WERI-Rb-1 (cell line): ENCODE data around the gene MUC2.
A peak's percentile ranks its signal among the peaks of the same experiment; 100 is the strongest.
"Not testable (repeated sequence)": the region's sequence is repeated elsewhere in the genome, so short reads cannot be mapped to it uniquely, and the experiment has no call there.

ENCODE experiments used
- DNase-seq: peaks from one replicate; pipeline ENCODE4 v3.0.0-alpha.2; 2020
- H3K27ac ChIP-seq: fragments of 250-450 bp; sonication (Bioruptor Pico); 2 replicates; pipeline ENCODE4 v1.5.1; 2020; ENCODE audit warnings: mild to moderate bottlenecking, moderate library complexity
- H3K27me3 ChIP-seq: fragments of 250-450 bp; sonication (Bioruptor Pico); 2 replicates; pipeline ENCODE4 v1.5.1; 2021; ENCODE audit warnings: mild to moderate bottlenecking, low read depth, moderate library complexity; ENCODE audit not compliant: insufficient read depth, severe bottlenecking
- H3K36me3 ChIP-seq: fragments of 250-450 bp; sonication (Bioruptor Pico); 2 replicates; pipeline ENCODE4 v1.5.1; 2020; ENCODE audit warnings: mild to moderate bottlenecking, moderate library complexity
- H3K4me3 ChIP-seq: 2 replicates; pipeline ENCODE4 v1.5.1; 2011; ENCODE audit warnings: low read depth, mild to moderate bottlenecking, control low read depth, low read length
- H3K9me3 ChIP-seq: fragments of 250-450 bp; sonication (Bioruptor Pico); 2 replicates; pipeline ENCODE4 v1.5.1; 2021; ENCODE audit warnings: mild to moderate bottlenecking, moderate library complexity; ENCODE audit not compliant: severe bottlenecking
- CTCF ChIP-seq: IDR thresholded peaks from 2 replicates; pipeline ENCODE4 v1.5.1; 2011; ENCODE audit warnings: low read depth, mild to moderate bottlenecking, control low read depth, inconsistent platforms, low read length

MUC2 gene

GRCh38 chr11:1109918-1110705 is 35.4 kb downstream of the MUC2 start:
- no peaks in the 10 kb centered on the region for H3K9me3 ChIP-seq

GRCh38 chr11:1111545-1112212 is 37.0 kb downstream of the MUC2 start:
- no peak for DNase-seq
- H3K27me3 ChIP-seq = no peaks in the 10 kb centered on the region
- TF ChIP-seq CTCF = no peak
- H3K36me3 ChIP-seq = no peaks in the 10 kb centered on the region
- no peaks in the 10 kb centered on the region for H3K9me3 ChIP-seq
- H3K4me3 ChIP-seq = no peak overlapping the region
- no peak overlapping the region for H3K27ac ChIP-seq

More at GRCh38 chr11:1109918-1110705, 35.4 kb downstream of the MUC2 start:
- Histone ChIP-seq H3K36me3 (no peaks in the 10 kb centered on the region), H3K27ac (no peak overlapping the region), H3K4me3 (no peak overlapping the region), H3K27me3 (no peaks in the 10 kb centered on the region)
- DNase-seq = no peak
- TF ChIP-seq CTCF = no peak

GRCh38 chr11:1112351-1113191 is 37.9 kb downstream of the MUC2 start:
- no peaks in the 10 kb centered on the region for H3K36me3 ChIP-seq
- no peak for TF ChIP-seq CTCF
- H3K9me3 ChIP-seq = no peaks in the 10 kb centered on the region
- H3K27me3 ChIP-seq = no peaks in the 10 kb centered on the region
- H3K4me3 ChIP-seq = no peak overlapping the region
- H3K27ac ChIP-seq = no peak overlapping the region
- no peak for DNase-seq

- Histone ChIP-seq H3K27ac (no peak overlapping the region), H3K27me3 (no peaks in the 10 kb centered on the region), H3K4me3 (no peak overlapping the region), H3K9me3 (no peaks in the 10 kb centered on the region), H3K36me3 (no peaks in the 10 kb centered on the region)
- no peak for TF ChIP-seq CTCF
- no peak for DNase-seq
Measured at GRCh38 chr11:1113405-1114201, 38.9 kb downstream of the MUC2 start.

- H3K27me3 ChIP-seq, H3K9me3 ChIP-seq, DNase-seq, H3K36me3 ChIP-seq, H3K4me3 ChIP-seq: not testable (repeated sequence)
- H3K27ac ChIP-seq = peak overlapping the region; percentile 35; the same call in 1 of the 2 replicates
Measured at GRCh38 chr11:1115292-1115691, 40.6 kb downstream of the MUC2 start.
